ENCODE data around the gene USB1.

DNA sequence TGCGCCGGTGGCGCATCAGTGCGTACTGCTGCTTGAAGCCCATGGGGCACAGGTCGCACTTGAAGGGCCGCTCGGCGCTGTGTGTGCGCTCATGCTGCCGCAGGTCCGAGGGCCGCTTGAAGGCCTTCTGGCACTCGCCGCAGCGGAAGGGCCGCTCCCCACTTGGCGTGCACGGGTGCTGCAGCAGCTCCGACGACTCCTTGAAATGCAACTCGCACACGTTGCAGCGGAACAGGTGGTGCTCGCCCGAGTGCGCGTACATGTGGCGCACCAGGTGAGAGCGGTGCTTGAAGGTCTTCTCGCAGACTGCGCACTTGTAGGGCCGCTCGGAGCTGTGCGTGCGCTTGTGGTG lies 4.1 kb upstream of the USB1 start:
- TF ChIP-seq ZBTB33 (IDR thresholded peaks at IDR 0.05) (no peak), TAF1 (conservative IDR thresholded peaks at IDR 0.05) (no peak), MAX (IDR thresholded peaks at IDR 0.05) (no peak), RAD21 (IDR thresholded peaks at IDR 0.05) (no peak), SP1 (IDR thresholded peaks at IDR 0.05) (no peak), RXRA (IDR thresholded peaks at IDR 0.05) (no peak)
- TF ChIP-seq, protein P1, sequence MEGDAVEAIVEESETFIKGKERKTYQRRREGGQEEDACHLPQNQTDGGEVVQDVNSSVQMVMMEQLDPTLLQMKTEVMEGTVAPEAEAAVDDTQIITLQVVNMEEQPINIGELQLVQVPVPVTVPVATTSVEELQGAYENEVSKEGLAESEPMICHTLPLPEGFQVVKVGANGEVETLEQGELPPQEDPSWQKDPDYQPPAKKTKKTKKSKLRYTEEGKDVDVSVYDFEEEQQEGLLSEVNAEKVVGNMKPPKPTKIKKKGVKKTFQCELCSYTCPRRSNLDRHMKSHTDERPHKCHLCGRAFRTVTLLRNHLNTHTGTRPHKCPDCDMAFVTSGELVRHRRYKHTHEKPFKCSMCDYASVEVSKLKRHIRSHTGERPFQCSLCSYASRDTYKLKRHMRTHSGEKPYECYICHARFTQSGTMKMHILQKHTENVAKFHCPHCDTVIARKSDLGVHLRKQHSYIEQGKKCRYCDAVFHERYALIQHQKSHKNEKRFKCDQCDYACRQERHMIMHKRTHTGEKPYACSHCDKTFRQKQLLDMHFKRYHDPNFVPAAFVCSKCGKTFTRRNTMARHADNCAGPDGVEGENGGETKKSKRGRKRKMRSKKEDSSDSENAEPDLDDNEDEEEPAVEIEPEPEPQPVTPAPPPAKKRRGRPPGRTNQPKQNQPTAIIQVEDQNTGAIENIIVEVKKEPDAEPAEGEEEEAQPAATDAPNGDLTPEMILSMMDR (IDR thresholded peaks at IDR 0.05; ENCODE audit: low read depth, low read length, missing input control) = no peak
- TF ChIP-seq, protein P2, sequence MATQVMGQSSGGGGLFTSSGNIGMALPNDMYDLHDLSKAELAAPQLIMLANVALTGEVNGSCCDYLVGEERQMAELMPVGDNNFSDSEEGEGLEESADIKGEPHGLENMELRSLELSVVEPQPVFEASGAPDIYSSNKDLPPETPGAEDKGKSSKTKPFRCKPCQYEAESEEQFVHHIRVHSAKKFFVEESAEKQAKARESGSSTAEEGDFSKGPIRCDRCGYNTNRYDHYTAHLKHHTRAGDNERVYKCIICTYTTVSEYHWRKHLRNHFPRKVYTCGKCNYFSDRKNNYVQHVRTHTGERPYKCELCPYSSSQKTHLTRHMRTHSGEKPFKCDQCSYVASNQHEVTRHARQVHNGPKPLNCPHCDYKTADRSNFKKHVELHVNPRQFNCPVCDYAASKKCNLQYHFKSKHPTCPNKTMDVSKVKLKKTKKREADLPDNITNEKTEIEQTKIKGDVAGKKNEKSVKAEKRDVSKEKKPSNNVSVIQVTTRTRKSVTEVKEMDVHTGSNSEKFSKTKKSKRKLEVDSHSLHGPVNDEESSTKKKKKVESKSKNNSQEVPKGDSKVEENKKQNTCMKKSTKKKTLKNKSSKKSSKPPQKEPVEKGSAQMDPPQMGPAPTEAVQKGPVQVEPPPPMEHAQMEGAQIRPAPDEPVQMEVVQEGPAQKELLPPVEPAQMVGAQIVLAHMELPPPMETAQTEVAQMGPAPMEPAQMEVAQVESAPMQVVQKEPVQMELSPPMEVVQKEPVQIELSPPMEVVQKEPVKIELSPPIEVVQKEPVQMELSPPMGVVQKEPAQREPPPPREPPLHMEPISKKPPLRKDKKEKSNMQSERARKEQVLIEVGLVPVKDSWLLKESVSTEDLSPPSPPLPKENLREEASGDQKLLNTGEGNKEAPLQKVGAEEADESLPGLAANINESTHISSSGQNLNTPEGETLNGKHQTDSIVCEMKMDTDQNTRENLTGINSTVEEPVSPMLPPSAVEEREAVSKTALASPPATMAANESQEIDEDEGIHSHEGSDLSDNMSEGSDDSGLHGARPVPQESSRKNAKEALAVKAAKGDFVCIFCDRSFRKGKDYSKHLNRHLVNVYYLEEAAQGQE (IDR thresholded peaks at IDR 0.05) = no peak
- TF ChIP-seq, protein P3, sequence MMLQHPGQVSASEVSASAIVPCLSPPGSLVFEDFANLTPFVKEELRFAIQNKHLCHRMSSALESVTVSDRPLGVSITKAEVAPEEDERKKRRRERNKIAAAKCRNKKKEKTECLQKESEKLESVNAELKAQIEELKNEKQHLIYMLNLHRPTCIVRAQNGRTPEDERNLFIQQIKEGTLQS (IDR thresholded peaks at IDR 0.05) = no peak

Data from liver (tissue), 3 donors.